ENCODE results near the gene FBXL17. TPM values are rescaled to one million over a fixed set of nuclear protein-coding genes. Genes with fewer than 3 reads are reported as not detected.

The FBXL17 gene
- total RNA-seq, 1 donor from 2014 or later = 4.2 TPM

DNA sequence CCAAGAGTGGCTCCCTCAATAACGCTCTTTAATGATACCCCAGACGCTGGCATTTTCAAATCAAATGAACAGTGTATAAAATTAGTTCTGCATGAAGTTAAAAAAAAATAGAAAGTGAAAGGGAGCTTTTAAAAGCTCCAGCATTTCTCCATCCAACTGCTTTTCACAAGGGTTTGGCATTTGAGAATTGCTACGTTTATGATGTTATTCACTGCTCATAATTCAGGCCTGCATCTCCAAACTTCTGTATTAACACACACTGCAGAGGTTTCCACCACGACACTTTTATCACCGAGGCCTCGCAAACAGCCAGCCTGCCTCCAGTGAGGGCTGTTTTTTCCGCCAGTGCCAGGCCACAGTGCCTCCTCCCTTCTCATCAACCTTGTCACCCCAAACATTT is 505.6 kb downstream of the FBXL17 start:
- TF ChIP-seq, protein P1, sequence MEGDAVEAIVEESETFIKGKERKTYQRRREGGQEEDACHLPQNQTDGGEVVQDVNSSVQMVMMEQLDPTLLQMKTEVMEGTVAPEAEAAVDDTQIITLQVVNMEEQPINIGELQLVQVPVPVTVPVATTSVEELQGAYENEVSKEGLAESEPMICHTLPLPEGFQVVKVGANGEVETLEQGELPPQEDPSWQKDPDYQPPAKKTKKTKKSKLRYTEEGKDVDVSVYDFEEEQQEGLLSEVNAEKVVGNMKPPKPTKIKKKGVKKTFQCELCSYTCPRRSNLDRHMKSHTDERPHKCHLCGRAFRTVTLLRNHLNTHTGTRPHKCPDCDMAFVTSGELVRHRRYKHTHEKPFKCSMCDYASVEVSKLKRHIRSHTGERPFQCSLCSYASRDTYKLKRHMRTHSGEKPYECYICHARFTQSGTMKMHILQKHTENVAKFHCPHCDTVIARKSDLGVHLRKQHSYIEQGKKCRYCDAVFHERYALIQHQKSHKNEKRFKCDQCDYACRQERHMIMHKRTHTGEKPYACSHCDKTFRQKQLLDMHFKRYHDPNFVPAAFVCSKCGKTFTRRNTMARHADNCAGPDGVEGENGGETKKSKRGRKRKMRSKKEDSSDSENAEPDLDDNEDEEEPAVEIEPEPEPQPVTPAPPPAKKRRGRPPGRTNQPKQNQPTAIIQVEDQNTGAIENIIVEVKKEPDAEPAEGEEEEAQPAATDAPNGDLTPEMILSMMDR (conservative IDR thresholded peaks at IDR 0.05; ENCODE audit: low read depth, low read length) = no peak
- H3K4me3 ChIP-seq (ENCODE audit: low read depth, low read length) = no peak overlapping the region
- DNase-seq (ENCODE audit: low read depth) = no peak

DNA sequence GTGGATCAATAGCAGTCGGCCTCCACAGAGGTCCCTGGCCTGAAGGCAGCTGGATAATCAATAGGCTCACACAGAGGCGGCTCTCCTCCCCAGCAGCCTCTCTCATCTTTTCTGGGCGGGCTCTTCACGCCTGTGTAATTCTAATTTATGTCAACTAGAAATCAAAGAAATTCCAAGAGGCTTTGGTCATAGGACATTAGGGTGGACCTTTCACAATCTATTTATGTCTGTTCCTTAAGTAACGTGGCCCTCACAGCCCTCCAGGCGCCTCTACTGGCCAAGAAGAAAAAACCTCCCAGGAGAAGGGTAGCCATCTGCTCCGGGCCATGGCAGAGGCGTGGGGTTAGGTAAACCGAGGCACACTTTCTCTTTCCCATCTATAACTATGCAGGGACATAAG is 506.1 kb downstream of the FBXL17 start:
- H3K4me3 ChIP-seq (ENCODE audit: low read depth, low read length) = no peak overlapping the region
- DNase-seq (ENCODE audit: low read depth) = peak; percentile 76
- TF ChIP-seq, protein P1 (conservative IDR thresholded peaks at IDR 0.05; ENCODE audit: low read depth, low read length) = peak; percentile 57

DNA sequence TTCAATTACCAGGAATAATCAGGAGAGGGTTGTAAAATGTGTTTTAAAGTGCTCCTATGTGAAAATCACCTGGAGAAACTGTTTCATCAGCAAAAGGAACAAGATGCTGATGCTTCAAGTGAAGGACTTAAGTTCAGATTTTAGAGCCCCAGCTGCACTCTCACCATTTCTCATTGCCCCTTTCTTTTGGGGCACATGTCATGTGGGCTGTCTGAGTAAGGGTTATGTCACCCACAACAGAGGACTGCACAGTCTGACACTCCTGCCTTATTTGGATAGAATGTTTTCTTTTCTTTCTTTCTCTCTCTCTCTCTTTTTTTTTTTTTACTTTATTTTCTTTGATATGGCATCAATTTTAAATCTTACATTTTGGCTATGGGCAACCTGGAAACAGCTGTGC is 507.1 kb downstream of the FBXL17 start:
- TF ChIP-seq, protein P1 (conservative IDR thresholded peaks at IDR 0.05; ENCODE audit: low read depth, low read length) = no peak
- no peak for DNase-seq (ENCODE audit: low read depth)
- no peak overlapping the region for H3K4me3 ChIP-seq (ENCODE audit: low read depth, low read length)

DNA sequence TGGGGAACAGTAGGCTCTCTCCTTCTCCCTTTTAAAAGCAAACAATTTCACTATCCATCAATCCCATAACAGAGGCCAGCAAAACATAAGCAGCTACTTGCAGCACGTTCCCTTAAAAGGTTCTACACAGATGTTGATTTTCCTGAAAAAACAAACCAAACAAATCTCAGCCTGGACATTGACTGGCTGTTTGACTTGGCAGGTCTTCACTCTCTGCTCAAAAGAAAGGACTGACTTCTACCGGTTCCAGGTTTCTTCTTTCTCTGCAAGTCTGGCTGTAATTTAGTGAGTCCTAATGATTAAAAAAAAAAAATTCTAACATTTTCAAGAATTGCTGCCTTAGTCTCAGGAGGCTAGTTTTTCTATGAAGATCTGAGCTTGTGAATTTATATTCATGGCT is 508.0 kb downstream of the FBXL17 start:
- TF ChIP-seq, protein P1 (conservative IDR thresholded peaks at IDR 0.05; ENCODE audit: low read depth, low read length) = no peak
- no peak overlapping the region for H3K4me3 ChIP-seq (ENCODE audit: low read depth, low read length)
- DNase-seq (ENCODE audit: low read depth) = no peak

DNA sequence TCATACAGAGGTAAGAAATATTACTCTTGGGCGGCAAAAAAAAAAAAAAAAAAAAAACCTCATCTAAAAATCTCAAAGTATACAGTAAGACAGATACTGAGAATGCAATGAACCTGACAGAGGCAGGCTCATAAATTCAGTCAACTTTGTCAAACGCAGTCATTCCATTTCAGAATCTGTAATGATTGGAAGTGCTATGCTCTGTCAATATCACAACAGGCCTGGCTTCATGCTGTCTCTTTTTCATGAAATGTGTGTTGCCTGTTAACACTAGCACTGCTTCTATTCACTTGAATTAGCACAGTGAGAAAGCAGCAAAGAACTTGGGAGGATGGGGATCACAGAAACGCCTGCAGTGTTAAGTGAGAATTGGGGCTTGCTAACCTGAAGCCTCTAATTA is 510.9 kb downstream of the FBXL17 start:
- DNase-seq (ENCODE audit: low read depth) = no peak
- no peak overlapping the region for H3K4me3 ChIP-seq (ENCODE audit: low read depth, low read length)
- TF ChIP-seq, protein P1 (conservative IDR thresholded peaks at IDR 0.05; ENCODE audit: low read depth, low read length) = no peak

DNA sequence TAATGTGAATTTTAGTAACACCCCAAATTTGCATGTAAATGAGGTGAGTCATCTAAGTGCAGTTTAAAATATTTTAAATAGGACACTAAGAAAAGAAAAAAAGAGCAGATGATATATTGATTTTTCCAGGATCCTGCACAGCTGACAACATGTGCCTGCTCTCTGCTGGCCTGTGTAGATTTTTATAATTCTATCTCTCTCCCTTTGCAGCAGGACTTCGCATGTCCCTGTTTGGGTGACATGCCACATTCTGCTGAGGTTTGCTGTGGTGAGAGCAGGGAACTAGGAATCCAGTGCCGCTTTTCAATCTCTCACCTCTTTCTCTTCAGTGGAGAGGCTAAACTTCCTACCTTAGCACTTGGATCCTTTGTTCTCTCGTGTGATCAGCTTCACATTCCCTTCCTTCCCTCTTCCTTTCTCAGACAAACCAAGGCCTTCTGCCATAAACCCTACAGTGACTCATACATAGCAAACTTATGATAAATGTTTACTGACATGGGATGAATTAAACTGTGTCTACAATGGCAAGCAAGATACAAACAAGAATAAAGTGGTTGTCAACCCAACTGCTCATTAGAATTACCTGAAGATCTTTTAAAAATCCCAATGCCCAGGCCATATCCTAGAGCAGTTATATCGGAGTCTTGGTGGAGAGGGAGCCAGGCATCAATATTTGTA is 512.3 kb downstream of the FBXL17 start:
- peak; percentile 25 for DNase-seq (ENCODE audit: low read depth)
- TF ChIP-seq, protein P1 (conservative IDR thresholded peaks at IDR 0.05; ENCODE audit: low read depth, low read length) = no peak
- H3K4me3 ChIP-seq (ENCODE audit: low read depth, low read length) = no peak overlapping the region

Data from epithelial cell of proximal tubule (primary cell).